Measurements from ENCODE around the gene HOXC6.

DNA sequence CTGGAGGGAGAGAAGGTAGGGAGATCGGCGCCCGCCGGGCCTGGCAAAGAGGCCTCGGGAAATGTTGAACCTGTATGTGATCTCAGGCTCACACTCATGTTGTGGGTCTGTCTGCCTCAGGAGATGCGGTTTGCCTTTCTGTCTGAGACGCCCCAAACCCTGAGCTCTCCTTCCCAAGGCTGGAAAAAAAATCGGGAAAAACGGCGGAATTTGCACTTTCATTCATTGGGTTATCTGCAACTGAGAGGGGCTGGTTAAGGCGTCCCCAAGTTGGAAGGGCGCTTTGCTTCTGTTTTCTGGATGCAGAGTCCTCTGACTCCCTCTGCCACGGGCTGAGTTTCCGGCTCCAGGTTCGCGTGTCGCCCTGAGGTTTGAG lies 33.2 kb upstream of the HOXC6 start:
- TF ChIP-seq, protein P1, sequence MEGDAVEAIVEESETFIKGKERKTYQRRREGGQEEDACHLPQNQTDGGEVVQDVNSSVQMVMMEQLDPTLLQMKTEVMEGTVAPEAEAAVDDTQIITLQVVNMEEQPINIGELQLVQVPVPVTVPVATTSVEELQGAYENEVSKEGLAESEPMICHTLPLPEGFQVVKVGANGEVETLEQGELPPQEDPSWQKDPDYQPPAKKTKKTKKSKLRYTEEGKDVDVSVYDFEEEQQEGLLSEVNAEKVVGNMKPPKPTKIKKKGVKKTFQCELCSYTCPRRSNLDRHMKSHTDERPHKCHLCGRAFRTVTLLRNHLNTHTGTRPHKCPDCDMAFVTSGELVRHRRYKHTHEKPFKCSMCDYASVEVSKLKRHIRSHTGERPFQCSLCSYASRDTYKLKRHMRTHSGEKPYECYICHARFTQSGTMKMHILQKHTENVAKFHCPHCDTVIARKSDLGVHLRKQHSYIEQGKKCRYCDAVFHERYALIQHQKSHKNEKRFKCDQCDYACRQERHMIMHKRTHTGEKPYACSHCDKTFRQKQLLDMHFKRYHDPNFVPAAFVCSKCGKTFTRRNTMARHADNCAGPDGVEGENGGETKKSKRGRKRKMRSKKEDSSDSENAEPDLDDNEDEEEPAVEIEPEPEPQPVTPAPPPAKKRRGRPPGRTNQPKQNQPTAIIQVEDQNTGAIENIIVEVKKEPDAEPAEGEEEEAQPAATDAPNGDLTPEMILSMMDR (IDR thresholded peaks at IDR 0.05): no peak
- TF ChIP-seq POLR2A (IDR thresholded peaks at IDR 0.05): no peak

Data from tibial nerve (tissue), 3 donors.